HepG2 (cell line): ENCODE data around the gene AKIP1. TPM values are rescaled to one million over a fixed set of nuclear protein-coding genes. Genes with fewer than 3 reads are reported as not detected.

Experiments used
- ARNTL ChIP-seq: sonication (generic); formaldehyde crosslinking; IDR thresholded peaks from 2 replicates; pipeline ENCODE4 v1.4.0; 2020; ENCODE audit warnings: mild to moderate bottlenecking, missing genetic modification reagents
- DMAP1 ChIP-seq: IDR thresholded peaks from 2 replicates; pipeline ENCODE4 v1.6.1; 2016
- ETV6 ChIP-seq: sonication (generic); formaldehyde crosslinking; conservative IDR thresholded peaks from 2 replicates; pipeline ENCODE4 v1.4.0; 2020; ENCODE audit warnings: missing genetic modification reagents
- MEF2D ChIP-seq: sonication (generic); formaldehyde crosslinking; IDR thresholded peaks from 2 replicates; pipeline ENCODE4 v1.5.1; 2020; ENCODE audit warnings: mild to moderate bottlenecking, missing genetic modification reagents
- MTF2 ChIP-seq: sonication (generic); formaldehyde crosslinking; IDR thresholded peaks from 2 replicates; pipeline ENCODE4 v1.5.0; 2020; ENCODE audit warnings: missing genetic modification reagents, borderline replicate concordance
- SAFB2 ChIP-seq: sonication (generic); formaldehyde crosslinking; IDR thresholded peaks from 2 replicates; pipeline ENCODE4 v1.5.1; 2020; ENCODE audit warnings: missing genetic modification reagents, low read depth, mild to moderate bottlenecking, borderline replicate concordance
- SIN3A ChIP-seq: IDR thresholded peaks from 2 replicates; pipeline ENCODE4 v1.6.1; 2011; ENCODE audit warnings: low read depth, mild to moderate bottlenecking, control low read depth, low read length, borderline replicate concordance
- SIN3B ChIP-seq: fragments of 150-350 bp; IDR thresholded peaks from 2 replicates; pipeline ENCODE4 v1.6.1; 2014; ENCODE audit warnings: low read length
- TBX2 ChIP-seq: sonication (generic); formaldehyde crosslinking; IDR thresholded peaks from 2 replicates; pipeline ENCODE4 v1.5.0; 2020; ENCODE audit warnings: missing genetic modification reagents, mild to moderate bottlenecking, borderline replicate concordance
- ZIK1 ChIP-seq: sonication (generic); formaldehyde crosslinking; IDR thresholded peaks from 2 replicates; pipeline ENCODE4 v1.5.0; 2020; ENCODE audit warnings: mild to moderate bottlenecking, low read depth, missing genetic modification reagents, borderline replicate concordance
- ZNF337 ChIP-seq: sonication (generic); formaldehyde crosslinking; IDR thresholded peaks from 2 replicates; pipeline ENCODE4 v1.5.1; 2020; ENCODE audit warnings: missing genetic modification reagents, low read depth, mild to moderate bottlenecking, borderline replicate concordance
- ZNF556 ChIP-seq: sonication (generic); formaldehyde crosslinking; IDR thresholded peaks from 2 replicates; pipeline ENCODE4 v1.4.0; 2020; ENCODE audit warnings: mild to moderate bottlenecking, missing genetic modification reagents, borderline replicate concordance
- ZZZ3 ChIP-seq: sonication (generic); formaldehyde crosslinking; IDR thresholded peaks from 2 replicates; pipeline ENCODE4 v1.4.0; 2020; ENCODE audit warnings: missing genetic modification reagents, mild to moderate bottlenecking, borderline replicate concordance
- polyA plus RNA-seq, 8 experiments: library from polyadenylated mRNA; depleted of rRNA in 3 of 8; stranded (reverse) in 7 of 8; unstranded in 1 of 8; fragments of >200 nt; fragmentation: Illumina TruSeq in 4 of 8; extraction: Trizol in 4 of 8; gene quantifications; 2 replicates each; pipeline versions ENCODE4 v1.2.1 to v1.2.3, GENCODE V29; 2011 to 2016; ENCODE audit warnings: low read depth in 4 of 8, missing spikeins in 1 of 8, mixed read lengths in 1 of 8; ENCODE audit not compliant: insufficient read depth in 1 of 8
- total RNA-seq, 5 experiments: library from RNA; depleted of rRNA; stranded (reverse); fragments of >200 nt; fragmentation: Illumina TruSeq; extraction: Trizol; gene quantifications; 2 replicates each; pipeline ENCODE4 v1.2.3, GENCODE V29; 2016; ENCODE audit warnings: low read depth in 1 of 5
- TF ChIP-seq, protein P1 (sequence below): sonication (generic); formaldehyde crosslinking; IDR thresholded peaks from 2 replicates; pipeline ENCODE4 v1.4.0; 2020; ENCODE audit warnings: low read depth, missing genetic modification reagents
- TF ChIP-seq, protein P2 (sequence below): sonication (generic); formaldehyde crosslinking; IDR thresholded peaks from 2 replicates; pipeline ENCODE4 v1.4.0; 2020; ENCODE audit warnings: missing genetic modification reagents
- TF ChIP-seq, protein P3 (sequence below): IDR thresholded peaks from 2 replicates; pipeline ENCODE4 v1.6.1; 2016; ENCODE audit warnings: low read depth

Gene AKIP1
- total and polyA plus RNA-seq, 2 of the 13 experiments (the other 11 are each of a cell fraction or from before 2014, with no cell fraction given) = 10.0 to 20.3 TPM

DNA sequence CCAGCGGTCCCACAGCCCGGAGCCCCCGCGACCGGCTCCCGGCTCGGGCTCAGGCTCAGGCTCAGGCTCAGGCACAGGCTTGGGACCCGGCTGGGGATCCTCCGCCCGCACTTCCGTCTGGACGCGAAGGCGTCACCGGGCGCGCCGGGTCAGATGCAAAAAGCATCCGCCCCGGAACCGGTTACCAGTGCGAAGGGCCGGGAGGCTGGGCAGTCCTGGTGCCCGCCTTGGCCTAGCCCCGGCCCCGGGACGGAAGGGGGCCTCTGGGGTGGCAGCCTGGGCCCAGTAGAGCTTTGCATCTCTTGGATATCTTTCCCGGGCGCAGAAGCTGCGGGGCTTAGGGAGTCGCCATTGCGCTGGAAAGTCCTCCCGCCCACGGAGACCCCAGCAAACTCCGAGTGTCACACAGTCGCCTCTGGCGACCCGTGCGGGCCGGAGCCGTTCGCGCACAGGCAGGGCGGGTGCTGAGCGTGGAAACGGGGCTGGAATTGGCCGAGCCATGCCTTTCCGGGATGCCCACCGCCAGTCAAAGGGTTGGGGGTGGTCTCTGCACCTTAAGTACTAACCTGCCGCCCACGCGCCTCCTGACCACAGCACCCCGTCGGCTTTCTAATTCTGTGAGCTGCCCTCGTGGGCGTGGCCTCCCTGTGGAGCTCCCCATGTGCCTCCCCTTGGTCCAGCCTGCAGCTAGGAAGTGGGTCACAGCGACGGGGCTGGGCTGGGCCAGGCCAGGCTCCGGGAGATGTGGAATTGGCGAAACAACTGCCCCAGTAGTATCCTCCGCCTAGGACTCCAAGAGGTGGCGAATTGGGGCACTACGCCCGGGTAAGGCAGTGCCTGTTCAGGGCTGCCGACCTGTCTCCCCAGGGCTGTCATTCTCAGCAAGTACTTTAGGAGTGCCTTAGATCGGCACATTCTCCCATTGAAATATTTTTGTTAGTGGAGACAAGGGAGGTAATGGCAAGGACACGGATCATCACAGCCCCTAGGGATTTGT is 53.6 kb downstream of the AKIP1 start, which contains the start of gene TMEM9B (continued):
- TF ChIP-seq, protein P1, sequence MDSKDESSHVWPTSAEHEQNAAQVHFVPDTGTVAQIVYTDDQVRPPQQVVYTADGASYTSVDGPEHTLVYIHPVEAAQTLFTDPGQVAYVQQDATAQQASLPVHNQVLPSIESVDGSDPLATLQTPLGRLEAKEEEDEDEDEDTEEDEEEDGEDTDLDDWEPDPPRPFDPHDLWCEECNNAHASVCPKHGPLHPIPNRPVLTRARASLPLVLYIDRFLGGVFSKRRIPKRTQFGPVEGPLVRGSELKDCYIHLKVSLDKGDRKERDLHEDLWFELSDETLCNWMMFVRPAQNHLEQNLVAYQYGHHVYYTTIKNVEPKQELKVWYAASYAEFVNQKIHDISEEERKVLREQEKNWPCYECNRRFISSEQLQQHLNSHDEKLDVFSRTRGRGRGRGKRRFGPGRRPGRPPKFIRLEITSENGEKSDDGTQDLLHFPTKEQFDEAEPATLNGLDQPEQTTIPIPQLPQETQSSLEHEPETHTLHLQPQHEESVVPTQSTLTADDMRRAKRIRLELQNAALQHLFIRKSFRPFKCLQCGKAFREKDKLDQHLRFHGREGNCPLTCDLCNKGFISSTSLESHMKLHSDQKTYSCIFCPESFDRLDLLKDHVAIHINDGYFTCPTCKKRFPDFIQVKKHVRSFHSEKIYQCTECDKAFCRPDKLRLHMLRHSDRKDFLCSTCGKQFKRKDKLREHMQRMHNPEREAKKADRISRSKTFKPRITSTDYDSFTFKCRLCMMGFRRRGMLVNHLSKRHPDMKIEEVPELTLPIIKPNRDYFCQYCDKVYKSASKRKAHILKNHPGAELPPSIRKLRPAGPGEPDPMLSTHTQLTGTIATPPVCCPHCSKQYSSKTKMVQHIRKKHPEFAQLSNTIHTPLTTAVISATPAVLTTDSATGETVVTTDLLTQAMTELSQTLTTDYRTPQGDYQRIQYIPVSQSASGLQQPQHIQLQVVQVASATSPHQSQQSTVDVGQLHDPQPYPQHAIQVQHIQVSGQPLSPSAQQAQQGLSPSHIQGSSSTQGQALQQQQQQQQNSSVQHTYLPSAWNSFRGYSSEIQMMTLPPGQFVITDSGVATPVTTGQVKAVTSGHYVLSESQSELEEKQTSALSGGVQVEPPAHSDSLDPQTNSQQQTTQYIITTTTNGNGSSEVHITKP (CRISPR knock-in tag) = peak; percentile 82; the same call in 1 of the 2 replicates
- TF ChIP-seq ZZZ3 (CRISPR knock-in tag) = peak; percentile 65; the same call in 1 of the 2 replicates
- 0 out of 2 replicates have a peak, but pooled peaks have one; percentile 19 for TF ChIP-seq ZNF556 (CRISPR knock-in tag)
- peak; percentile 43 for TF ChIP-seq MEF2D (CRISPR knock-in tag)
- 0 out of 2 replicates have a peak, but pooled peaks have one; percentile 18 for TF ChIP-seq ETV6 (CRISPR knock-in tag)
- TF ChIP-seq, protein P2, sequence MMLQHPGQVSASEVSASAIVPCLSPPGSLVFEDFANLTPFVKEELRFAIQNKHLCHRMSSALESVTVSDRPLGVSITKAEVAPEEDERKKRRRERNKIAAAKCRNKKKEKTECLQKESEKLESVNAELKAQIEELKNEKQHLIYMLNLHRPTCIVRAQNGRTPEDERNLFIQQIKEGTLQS (CRISPR knock-in tag) = 0 out of 2 replicates have a peak, but pooled peaks have one; percentile 7
- peak; percentile 56; the same call in 1 of the 2 replicates for TF ChIP-seq SIN3A
- peak; percentile 92; the same call in 1 of the 2 replicates for TF ChIP-seq MTF2 (CRISPR knock-in tag)
- peak; percentile 35; the same call in 1 of the 2 replicates for TF ChIP-seq ARNTL (CRISPR knock-in tag)
- TF ChIP-seq, protein P3, sequence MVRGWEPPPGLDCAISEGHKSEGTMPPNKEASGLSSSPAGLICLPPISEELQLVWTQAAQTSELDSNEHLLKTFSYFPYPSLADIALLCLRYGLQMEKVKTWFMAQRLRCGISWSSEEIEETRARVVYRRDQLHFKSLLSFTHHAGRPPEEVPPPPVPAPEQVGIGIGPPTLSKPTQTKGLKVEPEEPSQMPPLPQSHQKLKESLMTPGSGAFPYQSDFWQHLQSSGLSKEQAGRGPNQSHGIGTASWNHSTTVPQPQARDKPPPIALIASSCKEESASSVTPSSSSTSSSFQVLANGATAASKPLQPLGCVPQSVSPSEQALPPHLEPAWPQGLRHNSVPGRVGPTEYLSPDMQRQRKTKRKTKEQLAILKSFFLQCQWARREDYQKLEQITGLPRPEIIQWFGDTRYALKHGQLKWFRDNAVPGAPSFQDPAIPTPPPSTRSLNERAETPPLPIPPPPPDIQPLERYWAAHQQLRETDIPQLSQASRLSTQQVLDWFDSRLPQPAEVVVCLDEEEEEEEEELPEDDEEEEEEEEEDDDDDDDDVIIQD (CRISPR knock-in tag) = 0 out of 2 replicates have a peak, but pooled peaks have one; percentile 18
- peak; percentile 65; the same call in 1 of the 2 replicates for TF ChIP-seq SIN3B
- TF ChIP-seq ZIK1 (CRISPR knock-in tag) = 0 out of 2 replicates have a peak, but pooled peaks have one; percentile 40
- peak; percentile 93 for TF ChIP-seq DMAP1 (CRISPR knock-in tag)
- TF ChIP-seq ZNF337 = 0 out of 2 replicates have a peak, but pooled peaks have one; percentile 65
- TF ChIP-seq SAFB2 (CRISPR knock-in tag) = peak; percentile 77; the same call in 1 of the 2 replicates
- peak; percentile 82; the same call in 1 of the 2 replicates for TF ChIP-seq TBX2
